HepG2 (cell line): ENCODE results near the gene MICOS13. TPM values are rescaled to one million over a fixed set of nuclear protein-coding genes. Genes with fewer than 3 reads are reported as not detected.

Source experiments
- CEBPB ChIP-seq: IDR thresholded peaks from 2 replicates; pipeline ENCODE4 v1.6.1; 2011; ENCODE audit warnings: low read depth, low read length, improper control_type of control experiment, borderline replicate concordance
- CSRNP1 ChIP-seq: sonication (generic); formaldehyde crosslinking; IDR thresholded peaks from 2 replicates; pipeline ENCODE4 v1.8.1; 2023; ENCODE audit warnings: mild to moderate bottlenecking, missing genetic modification reagents
- EP300 ChIP-seq, 3 experiments: sonication (generic) in 1 of 3; formaldehyde crosslinking in 1 of 3; IDR thresholded peaks; 2 replicates each; pipeline versions ENCODE4 v1.5.1 to v1.6.1; 2011 to 2020; ENCODE audit warnings: low read depth in 2 of 3, low read length in 2 of 3, borderline replicate concordance in 1 of 3, improper control_type of control experiment in 1 of 3, mild to moderate bottlenecking in 1 of 3, missing genetic modification reagents in 1 of 3, moderate library complexity in 1 of 3
- MXD1 ChIP-seq: sonication (generic); formaldehyde crosslinking; IDR thresholded peaks from 2 replicates; pipeline ENCODE4 v1.4.0; 2020; ENCODE audit warnings: mild to moderate bottlenecking, missing genetic modification reagents
- PBX3 ChIP-seq: sonication (generic); formaldehyde crosslinking; IDR thresholded peaks from 2 replicates; pipeline ENCODE4 v1.8.1; 2023; ENCODE audit warnings: missing genetic modification reagents, inconsistent platforms, borderline replicate concordance
- PHF8 ChIP-seq: sonication (generic); formaldehyde crosslinking; IDR thresholded peaks from 2 replicates; pipeline ENCODE4 v1.5.0; 2020; ENCODE audit warnings: missing genetic modification reagents
- POGK ChIP-seq: sonication (generic); formaldehyde crosslinking; conservative IDR thresholded peaks from 2 replicates; pipeline ENCODE4 v1.8.0; 2022; ENCODE audit warnings: mild to moderate bottlenecking, moderate library complexity, missing genetic modification reagents
- TBP ChIP-seq: sonication (generic); formaldehyde crosslinking; IDR thresholded peaks from 2 replicates; pipeline ENCODE4 v1.5.0; 2020; ENCODE audit warnings: missing genetic modification reagents
- TERF1 ChIP-seq: sonication (generic); formaldehyde crosslinking; IDR thresholded peaks from 2 replicates; pipeline ENCODE4 v1.8.0; 2022; ENCODE audit warnings: mild to moderate bottlenecking, missing genetic modification reagents, moderate library complexity
- ZFP36L1 ChIP-seq: sonication (generic); formaldehyde crosslinking; IDR thresholded peaks from 2 replicates; pipeline ENCODE4 v1.8.0; 2022; ENCODE audit warnings: mild to moderate bottlenecking, missing genetic modification reagents, moderate library complexity
- ZFP41 ChIP-seq: sonication (generic); formaldehyde crosslinking; IDR thresholded peaks from 2 replicates; pipeline ENCODE4 v1.4.0; 2020; ENCODE audit warnings: mild to moderate bottlenecking, missing genetic modification reagents, borderline replicate concordance
- ZFY ChIP-seq: sonication (generic); formaldehyde crosslinking; IDR thresholded peaks from 2 replicates; pipeline ENCODE4 v1.4.0; 2020; ENCODE audit warnings: missing genetic modification reagents
- ZNF205 ChIP-seq: IDR thresholded peaks from 2 replicates; pipeline ENCODE4 v1.6.1; 2018; ENCODE audit warnings: missing biosample characterization, missing genetic modification reagents
- ZNF263 ChIP-seq: sonication (generic); formaldehyde crosslinking; IDR thresholded peaks from 2 replicates; pipeline ENCODE4 v1.4.0; 2020; ENCODE audit warnings: missing genetic modification reagents
- ZNF30 ChIP-seq: sonication (generic); formaldehyde crosslinking; IDR thresholded peaks from 2 replicates; pipeline ENCODE4 v1.5.0; 2020; ENCODE audit warnings: mild to moderate bottlenecking, missing genetic modification reagents
- ZNF383 ChIP-seq: sonication (generic); formaldehyde crosslinking; IDR thresholded peaks from 2 replicates; pipeline ENCODE4 v1.4.0; 2020; ENCODE audit warnings: missing genetic modification reagents, mild to moderate bottlenecking, borderline replicate concordance
- ZNF780A ChIP-seq: sonication (generic); formaldehyde crosslinking; IDR thresholded peaks from 2 replicates; pipeline ENCODE4 v1.8.0; 2022; ENCODE audit warnings: mild to moderate bottlenecking, missing genetic modification reagents, moderate library complexity
- ZNF784 ChIP-seq: sonication (generic); formaldehyde crosslinking; IDR thresholded peaks from 2 replicates; pipeline ENCODE4 v1.5.1; 2020; ENCODE audit warnings: missing genetic modification reagents, mild to moderate bottlenecking, borderline replicate concordance
- polyA plus RNA-seq, 8 experiments: library from polyadenylated mRNA; depleted of rRNA in 3 of 8; stranded (reverse) in 7 of 8; unstranded in 1 of 8; fragments of >200 nt; fragmentation: Illumina TruSeq in 4 of 8; extraction: Trizol in 4 of 8; gene quantifications; 2 replicates each; pipeline versions ENCODE4 v1.2.1 to v1.2.3, GENCODE V29; 2011 to 2016; ENCODE audit warnings: low read depth in 4 of 8, missing spikeins in 1 of 8, mixed read lengths in 1 of 8; ENCODE audit not compliant: insufficient read depth in 1 of 8
- total RNA-seq, 5 experiments: library from RNA; depleted of rRNA; stranded (reverse); fragments of >200 nt; fragmentation: Illumina TruSeq; extraction: Trizol; gene quantifications; 2 replicates each; pipeline ENCODE4 v1.2.3, GENCODE V29; 2016; ENCODE audit warnings: low read depth in 1 of 5

MICOS13 gene
- total and polyA plus RNA-seq, 2 of the 13 experiments (the other 11 are each of a cell fraction or from before 2014, with no cell fraction given) = 28.8 to 35.4 TPM

GRCh38 chr19:5690125-5690954, 10.0 kb upstream of the MICOS13 start, which contains the start of gene RPL36 (continued):
- TF ChIP-seq ZNF263 (CRISPR knock-in tag) = peak; percentile 36; the same call in 1 of the 2 replicates
- peak; percentile 85 for TF ChIP-seq MXD1
- peak; percentile 97 for TF ChIP-seq POGK (CRISPR knock-in tag)
- TF ChIP-seq CSRNP1 (CRISPR knock-in tag) = no peak; the same call in 1 of the 2 replicates
- 0 out of 2 replicates have a peak, but pooled peaks have one; percentile 33 for TF ChIP-seq TERF1 (CRISPR knock-in tag)
- peak; percentile 96 for TF ChIP-seq PHF8
- peak; percentile 86; the same call in 1 of the 2 replicates for TF ChIP-seq ZNF383 (CRISPR knock-in tag)
- TF ChIP-seq PBX3 = no peak
- TF ChIP-seq ZFY (CRISPR knock-in tag) = peak; percentile 95
- TF ChIP-seq ZNF780A (CRISPR knock-in tag) = peak; percentile 82
- TF ChIP-seq TBP (CRISPR knock-in tag) = no peak
- TF ChIP-seq ZFP36L1 (CRISPR knock-in tag) = no peak
- TF ChIP-seq ZNF784 (CRISPR knock-in tag) = peak; percentile 96; the same call in 1 of the 2 replicates
- no peak for TF ChIP-seq CEBPB
- TF ChIP-seq ZNF30 = 0 out of 2 replicates have a peak, but pooled peaks have one; percentile 0
- no peak; the same call in 1 of the 2 replicates for TF ChIP-seq ZNF205 (CRISPR knock-in tag)
- TF ChIP-seq ZFP41 = no peak
- TF ChIP-seq EP300 (IDR thresholded peaks at IDR 0.05; ENCODE audit: low read depth in 2 of 2, low read length in 2 of 2) = no peak
- TF ChIP-seq EP300 (CRISPR knock-in tag; IDR thresholded peaks at IDR 0.05; ENCODE audit: borderline replicate concordance) = no peak
